OCI-LY3 (cell line): ENCODE results near the gene PHACTR2.

ENCODE experiments used
- EZH2phosphoT487 ChIP-seq: fragments of 200-600 bp; shearing (Covaris generic); IDR thresholded peaks from 2 replicates; pipeline ENCODE4 v1.6.1; 2018; ENCODE audit warnings: antibody characterized with exemption, mixed run types, low read depth
- TF ChIP-seq, protein P1 (sequence below): fragments of 200-600, 300-600 bp; sonication (generic); IDR thresholded peaks from 2 replicates; pipeline ENCODE4 v1.5.1; 2014; ENCODE audit warnings: antibody characterized with exemption, low read length, low read depth

DNA sequence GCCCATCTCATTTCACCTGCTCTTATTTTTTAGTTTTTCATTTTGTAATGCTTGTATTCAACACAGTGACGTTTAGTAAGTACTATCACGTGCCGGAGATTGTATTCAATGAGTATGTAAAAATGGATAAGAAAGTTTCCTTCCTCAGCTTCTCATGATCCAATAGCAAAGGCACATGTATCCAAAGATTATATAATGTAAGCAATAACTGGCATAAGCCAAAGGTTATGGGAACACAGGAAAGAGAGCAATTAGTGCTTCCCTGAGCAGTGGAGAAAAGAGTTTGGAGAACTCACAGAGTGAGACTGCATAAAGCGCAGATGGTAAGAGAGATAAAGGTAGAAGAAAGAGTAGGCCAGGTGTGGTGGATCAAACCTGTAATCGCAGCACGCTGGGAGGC is 143.6 kb downstream of the PHACTR2 start:
- TF ChIP-seq, protein P1, sequence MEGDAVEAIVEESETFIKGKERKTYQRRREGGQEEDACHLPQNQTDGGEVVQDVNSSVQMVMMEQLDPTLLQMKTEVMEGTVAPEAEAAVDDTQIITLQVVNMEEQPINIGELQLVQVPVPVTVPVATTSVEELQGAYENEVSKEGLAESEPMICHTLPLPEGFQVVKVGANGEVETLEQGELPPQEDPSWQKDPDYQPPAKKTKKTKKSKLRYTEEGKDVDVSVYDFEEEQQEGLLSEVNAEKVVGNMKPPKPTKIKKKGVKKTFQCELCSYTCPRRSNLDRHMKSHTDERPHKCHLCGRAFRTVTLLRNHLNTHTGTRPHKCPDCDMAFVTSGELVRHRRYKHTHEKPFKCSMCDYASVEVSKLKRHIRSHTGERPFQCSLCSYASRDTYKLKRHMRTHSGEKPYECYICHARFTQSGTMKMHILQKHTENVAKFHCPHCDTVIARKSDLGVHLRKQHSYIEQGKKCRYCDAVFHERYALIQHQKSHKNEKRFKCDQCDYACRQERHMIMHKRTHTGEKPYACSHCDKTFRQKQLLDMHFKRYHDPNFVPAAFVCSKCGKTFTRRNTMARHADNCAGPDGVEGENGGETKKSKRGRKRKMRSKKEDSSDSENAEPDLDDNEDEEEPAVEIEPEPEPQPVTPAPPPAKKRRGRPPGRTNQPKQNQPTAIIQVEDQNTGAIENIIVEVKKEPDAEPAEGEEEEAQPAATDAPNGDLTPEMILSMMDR: no peak
- no peak for TF ChIP-seq EZH2phosphoT487
